Measurements from ENCODE around the gene COQ8A.

- TF ChIP-seq CTCF (IDR thresholded peaks at IDR 0.05) = no peak
- TF ChIP-seq POLR2AphosphoS5 (IDR thresholded peaks at IDR 0.05) = no peak
- TF ChIP-seq POLR2A (IDR thresholded peaks at IDR 0.05; ENCODE audit: low read depth) = no peak
Observed at GRCh38 chr1:226945858-226946245, 5.8 kb downstream of the COQ8A start.

Measured in esophagus muscularis mucosa (tissue), 3 donors.